Vagina (tissue), 2 donors: ENCODE measurements around the gene PTPRB. TPM values are rescaled to one million over a fixed set of nuclear protein-coding genes. Genes with fewer than 3 reads are reported as not detected.

Source experiments
- DNase-seq, 2 donors: peaks; one replicate each; pipeline ENCODE4 v3.0.0-alpha.2; 2017; ENCODE audit errors: extremely low spot score in 2 of 2
- H3K27ac ChIP-seq: fragments of 200-600 bp; sonication (generic); one replicate; pipeline ENCODE4 v1.5.1; 2019
- H3K27me3 ChIP-seq: fragments of 200-600 bp; sonication (generic); one replicate; pipeline ENCODE4 v1.5.1; 2019
- H3K36me3 ChIP-seq, 2 donors: fragments of 200-600 bp; sonication (generic); one replicate each; pipeline ENCODE4 v1.5.1; 2017 to 2019
- H3K4me1 ChIP-seq: fragments of 200-600 bp; sonication (generic); one replicate; pipeline ENCODE4 v1.5.1; 2019
- H3K4me3 ChIP-seq, 2 donors: fragments of 200-600 bp; sonication (generic); 1 replicate in 1 of 2; 2 replicates in 1 of 2; pipeline ENCODE4 v1.5.1; 2016 to 2019
- H3K9me3 ChIP-seq: fragments of 200-600 bp; sonication (generic); one replicate; pipeline ENCODE4 v1.5.1; 2019
- CTCF ChIP-seq, 3 experiments: fragments of 450-650 bp in 2 of 3; fragments of 200-600 bp in 1 of 3; sonication (generic) in 1 of 3; IDR thresholded peaks; one replicate each; pipeline ENCODE4 v1.5.1; 2017 to 2019; ENCODE audit warnings: antibody characterized with exemption in 3 of 3, mild to moderate bottlenecking in 2 of 3, moderate library complexity in 2 of 3
- POLR2A ChIP-seq, 2 donors: fragments of 450-650 bp; IDR thresholded peaks; one replicate each; pipeline ENCODE4 v1.6.1; 2017; ENCODE audit warnings: antibody characterized with exemption in 2 of 2, mild to moderate bottlenecking in 2 of 2, moderate library complexity in 2 of 2
- POLR2AphosphoS5 ChIP-seq, 2 donors: sonication (generic); formaldehyde crosslinking; IDR thresholded peaks; one replicate each; pipeline ENCODE4 v1.9.0; 2017; ENCODE audit warnings: antibody characterized with exemption in 2 of 2, mild to moderate bottlenecking in 2 of 2, low read depth in 1 of 2; ENCODE audit not compliant: insufficient read depth in 1 of 2
- intact Hi-C: fragments of 100-400 bp; cut with DNase I; formaldehyde crosslinking; loops from one replicate; pipeline ENCODE4 v1.15.1; 2023
- total RNA-seq: library from RNA; depleted of rRNA; stranded (reverse); fragments of >200 nt; gene quantifications from one replicate; pipeline ENCODE4 v1.2.3, GENCODE V29; 2016

The PTPRB gene
- total RNA-seq, 1 donor from 2014 or later, result 21.9 TPM

- no peaks in the 10 kb centered on the region for H3K4me1 ChIP-seq
- no peak for DNase-seq
- no peak overlapping the region for H3K4me3 ChIP-seq
- intact Hi-C loops, result no loop called here
- H3K9me3 ChIP-seq, result no peaks in the 10 kb centered on the region
- H3K36me3 ChIP-seq, result no peaks in the 10 kb centered on the region
- TF ChIP-seq CTCF (IDR thresholded peaks at IDR 0.05) (no peak), POLR2AphosphoS5 (IDR thresholded peaks at IDR 0.05; ENCODE audit: insufficient read depth in 1 of 2, low read depth in 1 of 2) (no peak), POLR2A (IDR thresholded peaks at IDR 0.05) (no peak)
- H3K27ac ChIP-seq, result no peak overlapping the region
- H3K27me3 ChIP-seq, result no peaks in the 10 kb centered on the region
Measured at GRCh38 chr12:70559390-70559789, 77.8 kb downstream of the PTPRB start.

- Histone ChIP-seq H3K36me3 (no peaks in the 10 kb centered on the region), H3K4me3 (no peak overlapping the region), H3K27ac (no peak overlapping the region), H3K9me3 (no peaks in the 10 kb centered on the region), H3K4me1 (no peaks in the 10 kb centered on the region), H3K27me3 (no peaks in the 10 kb centered on the region)
- DNase-seq, result no peak
- intact Hi-C loops, result no loop called here
- TF ChIP-seq POLR2AphosphoS5 (IDR thresholded peaks at IDR 0.05; ENCODE audit: insufficient read depth in 1 of 2, low read depth in 1 of 2), result no peak
Measured at GRCh38 chr12:70557583-70558191, 79.5 kb downstream of the PTPRB start.

- DNase-seq, result no peak
- H3K36me3 ChIP-seq, result no peaks in the 10 kb centered on the region
- no peak overlapping the region for H3K4me3 ChIP-seq
- H3K27ac ChIP-seq, result no peak overlapping the region
- no peaks in the 10 kb centered on the region for H3K9me3 ChIP-seq
- intact Hi-C loops, result no loop called here
- H3K4me1 ChIP-seq, result no peaks in the 10 kb centered on the region
- TF ChIP-seq CTCF (IDR thresholded peaks at IDR 0.05), result no peak
- no peak for TF ChIP-seq POLR2A (IDR thresholded peaks at IDR 0.05)
- no peak for TF ChIP-seq POLR2AphosphoS5 (IDR thresholded peaks at IDR 0.05; ENCODE audit: insufficient read depth in 1 of 2, low read depth in 1 of 2)
- H3K27me3 ChIP-seq, result no peaks in the 10 kb centered on the region
Measured at GRCh38 chr12:70556179-70556869, 80.9 kb downstream of the PTPRB start.

DNA sequence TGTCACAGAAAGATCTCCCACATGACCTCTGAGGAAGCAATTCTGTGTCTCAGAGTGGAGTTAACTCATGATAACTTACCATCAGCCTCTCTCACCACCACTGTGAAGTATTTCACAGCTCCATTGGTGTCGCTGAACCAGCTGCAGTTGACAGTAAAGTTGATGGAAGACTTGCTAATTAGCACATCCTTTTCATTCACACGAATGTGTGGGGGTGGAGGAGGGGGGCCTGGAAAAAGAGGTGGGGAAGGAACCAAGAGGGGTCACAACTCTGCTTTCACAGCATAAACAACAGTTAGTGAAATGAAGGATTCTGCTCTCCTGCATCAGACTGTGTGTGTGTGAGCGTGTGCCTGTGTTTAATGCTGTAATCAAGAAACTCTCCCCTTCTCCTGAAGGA is 82.1 kb downstream of the PTPRB start:
- H3K36me3 ChIP-seq, result no peaks in the 10 kb centered on the region
- no peak overlapping the region for H3K27ac ChIP-seq
- no peak overlapping the region for H3K4me3 ChIP-seq
- no peaks in the 10 kb centered on the region for H3K27me3 ChIP-seq
- H3K9me3 ChIP-seq, result no peaks in the 10 kb centered on the region
- no peaks in the 10 kb centered on the region for H3K4me1 ChIP-seq
- DNase-seq, result no peak
- TF ChIP-seq POLR2AphosphoS5 (IDR thresholded peaks at IDR 0.05; ENCODE audit: insufficient read depth in 1 of 2, low read depth in 1 of 2) (no peak), CTCF (IDR thresholded peaks at IDR 0.05) (no peak), POLR2A (IDR thresholded peaks at IDR 0.05) (no peak)
- intact Hi-C loops, result no loop called here

DNA sequence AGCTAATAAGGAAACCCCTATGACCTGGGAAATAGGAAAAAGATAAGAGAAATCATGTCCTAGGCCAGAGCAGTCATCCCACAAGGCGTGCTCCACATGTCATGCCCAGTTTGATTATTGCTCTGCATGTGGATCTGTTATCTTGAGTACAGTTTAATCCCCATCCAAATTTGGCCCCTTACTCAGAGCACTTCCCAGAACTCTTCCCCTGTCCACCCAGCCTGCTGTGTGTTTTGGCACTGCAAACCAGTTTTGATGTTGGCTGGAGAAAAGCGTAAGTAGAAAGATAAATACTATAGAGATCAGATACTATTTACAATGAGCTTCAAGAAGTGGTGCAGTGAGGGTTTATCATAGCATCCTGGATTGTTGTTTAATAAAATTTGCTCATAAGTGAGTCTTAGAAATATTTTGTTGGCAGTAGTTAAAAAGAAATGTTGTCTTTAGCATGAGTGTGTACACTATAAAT is 83.8 kb downstream of the PTPRB start:
- H3K9me3 ChIP-seq, result no peaks in the 10 kb centered on the region
- DNase-seq, result no peak
- intact Hi-C loops, result no loop called here
- no peaks in the 10 kb centered on the region for H3K4me1 ChIP-seq
- H3K36me3 ChIP-seq, result no peaks in the 10 kb centered on the region
- H3K27ac ChIP-seq, result no peak overlapping the region
- TF ChIP-seq CTCF (IDR thresholded peaks at IDR 0.05), result no peak
- TF ChIP-seq POLR2AphosphoS5 (IDR thresholded peaks at IDR 0.05; ENCODE audit: insufficient read depth in 1 of 2, low read depth in 1 of 2), result no peak
- TF ChIP-seq POLR2A (IDR thresholded peaks at IDR 0.05), result no peak
- H3K4me3 ChIP-seq, result no peak overlapping the region
- no peaks in the 10 kb centered on the region for H3K27me3 ChIP-seq
